ENCODE measurements around the gene EMP3. TPM values are rescaled to one million over a fixed set of nuclear protein-coding genes. Genes with fewer than 3 reads are reported as not detected.
"Not testable (repeated sequence)": the region's sequence is repeated elsewhere in the genome, so short reads cannot be mapped to it uniquely, and the experiment has no call there.

The EMP3 gene
- total RNA-seq, 2 experiments from 2014 or later = 168 to 179 TPM

DNA sequence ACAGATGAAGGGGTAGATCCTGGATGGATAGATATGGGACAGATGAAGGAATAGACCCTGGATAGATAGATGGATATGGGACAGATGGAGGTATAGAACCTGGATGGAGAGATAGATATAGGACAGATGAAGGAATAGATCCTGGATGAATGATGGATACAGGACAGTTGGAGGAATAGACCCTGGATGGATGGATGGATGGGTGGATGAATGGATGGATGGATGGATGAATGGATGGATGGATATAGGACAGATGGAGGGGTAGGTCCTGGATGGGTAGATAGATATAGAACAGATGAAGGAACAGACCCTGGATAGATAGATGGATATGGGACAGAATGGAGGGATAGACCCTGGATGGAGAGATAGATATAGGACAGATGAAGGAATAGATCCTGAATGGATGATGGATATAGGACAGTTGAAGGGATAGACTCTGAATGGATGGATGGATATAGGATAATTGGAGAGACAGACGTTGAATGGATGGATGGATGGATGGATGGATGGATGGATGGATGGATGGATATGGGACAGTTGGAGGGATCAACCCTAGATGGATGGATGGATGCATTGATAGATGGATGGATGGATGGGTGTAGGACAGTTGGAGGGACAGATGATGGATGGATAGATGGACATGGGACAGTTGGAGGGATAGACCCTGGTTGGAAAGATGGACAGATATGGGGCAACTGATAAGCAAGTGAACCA lies 23.3 kb upstream of the EMP3 start:
- CTCF ChIA-PET = no interaction called here
- DNase-seq = no peak
- Mint-ChIP-seq H3K27me3 (no peaks in the 10 kb centered on the region), H3K27ac (no peak overlapping the region), H3K9me3 (no peaks in the 10 kb centered on the region), H3K4me3 (no peak overlapping the region), H3K4me1 (ENCODE audit: low read depth) (no peaks in the 10 kb centered on the region), H3K36me3 (no peaks in the 10 kb centered on the region)
- intact Hi-C loops (cut with micrococcal nuclease) = no loop called here
- POLR2A ChIA-PET = no interaction called here

DNA sequence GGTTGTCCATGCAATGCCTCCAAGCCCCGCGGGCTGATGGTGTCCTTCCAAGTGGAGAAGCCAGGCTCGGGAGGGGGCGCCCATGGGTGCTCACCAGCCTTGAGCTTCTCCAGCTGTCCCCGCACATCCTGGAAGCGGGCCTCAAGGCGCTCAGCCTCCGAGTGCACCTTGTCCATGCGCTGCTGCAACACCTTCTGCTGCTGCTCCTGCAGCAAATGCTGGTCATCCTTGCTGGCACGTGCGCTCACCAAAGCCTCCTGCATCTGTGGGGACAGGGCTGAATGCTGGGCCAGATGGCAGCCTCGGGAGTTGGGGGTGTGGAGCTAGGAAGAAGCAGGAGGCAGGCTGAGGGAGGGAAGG lies 22.8 kb upstream of the EMP3 start:
- Mint-ChIP-seq H3K4me1 (ENCODE audit: low read depth) (no peaks in the 10 kb centered on the region), H3K4me3 (no peak overlapping the region), H3K9me3 (no peaks in the 10 kb centered on the region), H3K27me3 (no peaks in the 10 kb centered on the region), H3K27ac (no peak overlapping the region), H3K36me3 (no peaks in the 10 kb centered on the region)
- POLR2A ChIA-PET = no interaction called here
- no peak for DNase-seq
- CTCF ChIA-PET = no interaction called here
- intact Hi-C loops (cut with micrococcal nuclease) = no loop called here

DNA sequence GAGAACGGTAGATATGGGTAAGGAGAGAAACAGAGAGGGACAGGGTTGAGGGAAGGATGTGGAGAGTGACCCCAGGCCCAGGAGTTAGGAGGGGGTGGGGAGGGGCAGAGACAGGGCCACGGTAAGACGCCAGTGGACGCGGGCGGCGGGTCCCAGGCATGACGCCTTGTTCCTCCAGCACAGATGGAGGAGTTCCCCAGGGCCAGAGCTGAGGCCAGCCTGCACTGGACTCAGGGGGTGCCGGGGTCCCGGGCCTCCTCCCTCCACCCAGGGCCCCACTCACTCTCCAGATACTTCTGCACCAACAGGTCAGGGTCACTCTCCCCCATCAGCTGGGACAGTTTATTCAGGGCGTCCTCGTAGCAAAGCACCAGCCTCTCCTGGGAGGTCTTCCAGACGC lies 22.0 kb upstream of the EMP3 start:
- Mint-ChIP-seq H3K9me3 (no peaks in the 10 kb centered on the region), H3K4me1 (ENCODE audit: low read depth) (no peaks in the 10 kb centered on the region), H3K27me3 (no peaks in the 10 kb centered on the region), H3K36me3 (no peaks in the 10 kb centered on the region), H3K4me3 (no peak overlapping the region), H3K27ac (no peak overlapping the region)
- CTCF ChIA-PET = no interaction called here
- POLR2A ChIA-PET = no interaction called here
- intact Hi-C loops (cut with micrococcal nuclease) = no loop called here
- no peak for DNase-seq

DNA sequence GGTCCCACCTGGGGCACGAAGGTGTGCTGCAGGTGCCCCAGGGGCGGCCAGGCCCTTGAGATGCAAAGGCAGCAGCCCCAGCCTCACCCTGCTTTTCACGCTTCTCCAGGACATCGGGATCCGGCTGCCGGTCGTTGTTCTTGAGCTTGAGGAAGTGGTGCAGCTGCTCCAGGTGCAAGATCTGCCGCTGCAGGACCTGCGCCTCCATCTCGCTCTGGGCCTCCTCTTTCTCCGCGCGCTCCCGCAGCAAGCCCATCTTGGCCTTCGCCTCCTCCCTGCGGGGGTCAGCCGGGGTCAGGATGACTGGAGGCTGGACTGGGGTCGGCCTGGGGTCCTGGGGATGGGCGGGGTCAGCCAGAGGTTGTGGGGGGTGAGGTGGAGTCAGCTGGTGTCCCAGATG lies 21.5 kb upstream of the EMP3 start:
- Mint-ChIP-seq H3K9me3 (no peaks in the 10 kb centered on the region), H3K4me3 (no peak overlapping the region), H3K27me3 (no peaks in the 10 kb centered on the region), H3K4me1 (ENCODE audit: low read depth) (no peaks in the 10 kb centered on the region), H3K36me3 (no peaks in the 10 kb centered on the region), H3K27ac (no peak overlapping the region)
- intact Hi-C loops (cut with micrococcal nuclease) = no loop called here
- no peak for DNase-seq
- ChIA-PET CTCF (no interaction called here), POLR2A (no interaction called here)

DNA sequence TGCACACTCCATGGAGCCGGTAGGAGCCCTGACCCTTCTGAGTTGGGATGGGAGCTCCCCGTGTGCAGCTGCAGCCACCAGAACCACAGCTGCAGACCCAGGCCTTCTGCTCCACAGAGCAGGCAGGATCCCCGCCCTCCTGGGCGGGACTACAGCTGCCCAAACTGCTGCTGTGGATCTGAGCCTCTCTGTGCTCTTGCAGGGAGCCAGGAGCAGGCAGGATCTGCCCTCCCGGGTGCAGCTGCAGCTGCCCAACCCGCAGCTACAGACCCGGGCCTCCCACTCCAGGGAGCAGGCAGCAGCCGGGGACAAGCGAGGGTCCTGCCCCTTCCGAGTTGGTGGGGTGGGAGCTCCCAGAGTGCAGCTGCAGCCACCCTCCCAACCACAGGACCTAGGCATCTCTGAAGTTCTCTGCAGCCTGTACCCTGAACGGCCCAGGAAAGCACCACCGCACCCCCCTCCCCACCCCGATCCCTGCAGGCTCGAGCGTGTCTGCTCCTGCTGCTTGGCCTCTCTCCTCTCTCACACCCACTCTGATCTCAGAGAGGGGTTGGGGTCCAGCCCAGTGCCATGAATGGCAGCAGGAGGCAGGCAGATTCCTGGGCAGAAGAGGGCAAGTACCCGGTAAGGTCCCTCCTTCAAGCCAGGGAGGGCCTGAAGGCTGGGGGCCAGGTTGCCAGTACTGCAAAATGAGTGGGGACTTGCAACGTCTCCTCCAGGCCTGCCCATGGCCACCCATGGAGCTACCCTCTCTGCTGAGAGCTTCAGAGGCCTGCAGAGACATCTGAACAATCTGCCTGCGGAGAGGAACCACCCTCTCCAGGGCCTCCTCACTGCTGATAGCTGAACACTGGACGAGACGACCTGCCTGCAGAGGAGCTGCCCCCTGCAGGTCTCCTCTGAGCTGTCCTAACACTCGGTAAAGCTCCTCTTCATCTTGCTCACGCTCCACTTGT lies 16.4 kb upstream of the EMP3 start:
- ChIA-PET POLR2A (no interaction called here), CTCF (interaction anchor here (0.8 kb wide), 1 partner anchor 43 kb away, joined by 3 read pairs; no protein-coding TSS in a partner anchor)
- no peaks in the 10 kb centered on the region for H3K4me1 Mint-ChIP-seq (ENCODE audit: low read depth)
- no peak for DNase-seq
- intact Hi-C loops (cut with micrococcal nuclease) = no loop called here
- H3K9me3 Mint-ChIP-seq = no peaks in the 10 kb centered on the region
- H3K4me3 Mint-ChIP-seq = no peak overlapping the region
- H3K27ac Mint-ChIP-seq = no peak overlapping the region
- H3K36me3 Mint-ChIP-seq = no peaks in the 10 kb centered on the region
- H3K27me3 Mint-ChIP-seq = no peaks in the 10 kb centered on the region

DNA sequence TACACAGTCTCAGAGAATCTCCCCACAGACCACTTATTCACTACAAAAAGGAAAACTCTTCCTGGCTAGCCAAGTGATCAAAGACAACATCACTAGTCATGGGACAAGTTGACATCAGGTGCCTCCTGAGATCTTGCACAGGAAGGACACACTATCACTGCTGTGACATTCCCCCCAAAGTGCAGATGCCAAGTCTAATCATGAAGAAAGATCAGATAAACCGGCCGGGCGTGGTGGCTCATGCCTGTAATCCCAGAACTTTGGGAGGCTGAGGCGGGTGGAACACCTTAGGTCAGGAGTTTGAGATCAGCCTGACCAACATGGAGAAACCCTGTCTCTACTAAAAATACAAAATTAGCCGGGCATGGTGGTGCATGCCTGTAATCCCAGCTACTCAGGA lies 15.6 kb upstream of the EMP3 start:
- CTCF ChIA-PET = interaction anchor here (0.8 kb wide), 1 partner anchor 43 kb away, joined by 3 read pairs; no protein-coding TSS in a partner anchor
- not testable (repeated sequence) for H3K4me1 Mint-ChIP-seq (ENCODE audit: low read depth)

DNA sequence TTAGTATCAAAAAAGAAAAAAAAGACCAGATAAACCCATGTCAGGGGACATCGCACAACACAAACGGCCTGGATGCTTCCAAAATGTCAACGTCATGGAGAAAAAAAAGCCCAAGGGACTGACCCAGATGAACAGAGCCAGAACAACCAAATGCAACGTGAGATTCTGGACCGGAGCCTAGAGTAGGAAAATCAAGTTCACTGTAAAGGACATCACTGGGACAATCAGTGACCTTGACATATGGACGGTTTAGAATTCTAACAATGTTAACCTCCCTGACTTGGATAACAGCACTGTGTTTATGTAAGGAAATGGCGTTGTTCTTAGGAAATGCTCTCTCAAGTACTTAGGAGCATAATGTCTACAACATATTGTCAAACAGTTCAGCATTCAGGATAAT lies 15.1 kb upstream of the EMP3 start:
- Mint-ChIP-seq H3K27ac (no peak overlapping the region), H3K9me3 (no peaks in the 10 kb centered on the region), H3K4me3 (no peak overlapping the region), H3K27me3 (no peaks in the 10 kb centered on the region), H3K4me1 (ENCODE audit: low read depth) (no peaks in the 10 kb centered on the region), H3K36me3 (no peaks in the 10 kb centered on the region)
- ChIA-PET CTCF (no interaction called here), POLR2A (no interaction called here)
- intact Hi-C loops (cut with micrococcal nuclease) = no loop called here
- DNase-seq = no peak

More for the DNA sequence above, 15.6 kb upstream of the EMP3 start:
- intact Hi-C loops (cut with micrococcal nuclease); H3K27ac Mint-ChIP-seq; DNase-seq; H3K27me3 Mint-ChIP-seq; POLR2A ChIA-PET; H3K36me3 Mint-ChIP-seq; H3K4me3 Mint-ChIP-seq; H3K9me3 Mint-ChIP-seq: not testable (repeated sequence)

DNA sequence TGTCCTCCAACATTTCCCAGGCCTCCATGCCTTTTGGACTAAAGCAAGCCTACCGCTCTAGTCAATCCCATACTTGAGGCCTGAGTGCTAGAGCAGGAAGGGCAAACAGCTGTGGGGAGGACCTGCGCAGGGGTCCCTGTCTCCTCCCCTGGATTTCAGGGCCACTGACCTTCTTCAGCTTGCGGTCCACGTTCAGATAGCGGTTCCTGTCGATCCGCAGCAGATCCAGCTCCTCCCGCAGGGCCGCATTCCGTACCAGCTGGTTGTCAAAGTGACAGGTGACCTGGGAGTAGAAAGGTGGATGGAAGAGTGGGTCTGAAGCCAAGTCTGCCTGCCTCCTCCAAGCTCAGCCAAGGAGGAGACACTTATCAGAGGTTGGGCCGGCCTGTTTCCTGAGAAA lies 14.0 kb upstream of the EMP3 start:
- CTCF ChIA-PET = interaction anchor here (1.0 kb wide), 1 partner anchor 23 kb away, joined by 3 read pairs; no protein-coding TSS in a partner anchor
- DNase-seq = no peak
- Mint-ChIP-seq H3K36me3 (no peaks in the 10 kb centered on the region), H3K27ac (no peak overlapping the region), H3K4me3 (no peak overlapping the region), H3K9me3 (no peaks in the 10 kb centered on the region), H3K27me3 (no peaks in the 10 kb centered on the region), H3K4me1 (ENCODE audit: low read depth) (no peaks in the 10 kb centered on the region)
- intact Hi-C loops (cut with micrococcal nuclease) = no loop called here
- POLR2A ChIA-PET = no interaction called here

DNA sequence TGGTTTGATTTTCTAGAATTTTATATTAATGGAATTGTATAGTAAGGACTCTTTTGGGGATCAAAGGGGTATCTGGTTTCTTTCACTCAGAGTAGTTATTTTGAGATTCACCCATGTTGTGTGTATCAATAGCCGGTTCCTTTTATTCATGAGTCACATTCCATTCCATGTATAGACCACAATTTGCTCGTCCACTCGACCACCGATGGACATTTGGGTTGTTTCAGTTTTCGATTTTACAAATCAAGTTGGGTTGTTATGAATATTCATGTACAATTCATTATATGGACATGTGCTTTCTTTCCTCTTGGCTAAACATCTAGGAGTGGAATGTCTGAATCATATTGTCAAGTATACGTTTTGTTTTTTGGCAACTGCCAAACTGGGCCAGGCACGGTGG lies 9.6 kb upstream of the EMP3 start:
- Mint-ChIP-seq H3K9me3 (no peaks in the 10 kb centered on the region), H3K27me3 (no peaks in the 10 kb centered on the region), H3K4me1 (ENCODE audit: low read depth) (peaks cover 9% of the 10 kb centered on the region), H3K36me3 (no peaks in the 10 kb centered on the region), H3K27ac (no peak overlapping the region), H3K4me3 (no peak overlapping the region)
- CTCF ChIA-PET = interaction anchor here (2.3 to 13.7 kb wide), 2 partner anchors 19 to 268 kb away, joined by 13 to 354 read pairs; no protein-coding TSS in a partner anchor
- DNase-seq = no peak
- POLR2A ChIA-PET = no interaction called here
- intact Hi-C loops (cut with micrococcal nuclease) = no loop called here

DNA sequence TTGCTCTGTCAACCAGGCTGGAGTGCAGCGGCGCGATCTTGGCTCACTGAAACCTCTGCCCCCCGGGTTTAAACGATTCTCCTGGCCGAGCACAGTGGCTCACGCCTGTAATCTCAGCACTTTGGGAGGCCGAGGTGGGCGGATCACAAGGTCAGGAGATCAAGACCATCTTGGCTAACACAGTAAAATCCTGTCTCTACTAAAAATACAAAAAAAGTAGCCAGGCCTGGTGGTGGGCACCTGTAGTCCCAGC lies 7.7 kb upstream of the EMP3 start:
- DNase-seq; H3K27me3 Mint-ChIP-seq; H3K36me3 Mint-ChIP-seq; H3K27ac Mint-ChIP-seq; intact Hi-C loops (cut with micrococcal nuclease); POLR2A ChIA-PET; H3K9me3 Mint-ChIP-seq; H3K4me3 Mint-ChIP-seq: not testable (repeated sequence)
- CTCF ChIA-PET = interaction anchor here (13.7 kb wide), 1 partner anchor 17 kb away, joined by 354 read pairs; no protein-coding TSS in a partner anchor
- peaks cover 23% of the 10 kb centered on the region for H3K4me1 Mint-ChIP-seq (ENCODE audit: low read depth)

DNA sequence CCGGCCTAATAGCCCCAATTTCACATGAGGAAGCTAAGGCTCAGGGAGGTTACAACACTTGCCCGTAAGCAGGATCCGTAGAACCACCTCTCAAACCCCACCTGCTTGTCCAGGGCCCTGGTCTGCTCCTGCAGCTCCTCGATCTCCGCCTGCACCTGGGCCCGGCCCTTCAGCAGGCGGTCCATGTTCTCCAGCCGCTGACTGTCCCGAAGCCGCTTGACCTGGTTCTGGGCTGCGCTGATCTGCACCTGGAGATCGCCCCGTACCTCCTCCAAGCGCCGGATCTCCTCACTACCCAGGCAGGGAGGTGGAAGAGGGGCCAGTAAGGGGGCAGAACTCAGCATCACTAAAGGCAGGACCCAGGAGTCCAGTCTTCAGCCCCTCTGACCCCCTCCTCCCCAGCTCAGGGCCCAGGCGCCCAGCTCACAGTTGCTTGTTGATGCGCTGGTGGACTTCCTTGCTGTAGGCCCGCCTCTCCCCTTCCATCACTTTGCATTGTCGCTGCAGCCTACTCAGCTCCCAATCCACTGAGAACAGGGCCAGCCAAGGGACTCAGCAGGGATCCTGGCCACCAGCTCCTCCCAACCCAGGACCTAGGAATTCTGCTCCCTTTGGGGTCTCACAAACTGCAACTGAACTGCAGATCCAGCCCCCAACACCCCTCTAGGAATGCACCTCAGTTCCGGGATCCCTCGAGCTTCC lies 6.9 kb upstream of the EMP3 start:
- no peak for DNase-seq
- intact Hi-C loops (cut with micrococcal nuclease) = no loop called here
- POLR2A ChIA-PET = interaction anchor here (1.1 kb wide), 1 partner anchor 263 kb away, joined by 3 read pairs; no protein-coding TSS in a partner anchor
- Mint-ChIP-seq H3K4me1 (ENCODE audit: low read depth) (peaks cover 28% of the 10 kb centered on the region), H3K9me3 (no peaks in the 10 kb centered on the region), H3K4me3 (no peak overlapping the region), H3K27ac (no peak overlapping the region), H3K27me3 (no peaks in the 10 kb centered on the region), H3K36me3 (no peaks in the 10 kb centered on the region)
- CTCF ChIA-PET = interaction anchor here (13.7 kb wide), 1 partner anchor 16 kb away, joined by 354 read pairs; no protein-coding TSS in a partner anchor
